Measurements from ENCODE around the gene IMMP2L. TPM values are rescaled to one million over a fixed set of nuclear protein-coding genes. Genes with fewer than 3 reads are reported as not detected.

The IMMP2L gene
- total and polyA plus RNA-seq, 2 of the 13 experiments (the other 11 are each of a cell fraction or from before 2014, with no cell fraction given) = 7.8 to 16.9 TPM

DNA sequence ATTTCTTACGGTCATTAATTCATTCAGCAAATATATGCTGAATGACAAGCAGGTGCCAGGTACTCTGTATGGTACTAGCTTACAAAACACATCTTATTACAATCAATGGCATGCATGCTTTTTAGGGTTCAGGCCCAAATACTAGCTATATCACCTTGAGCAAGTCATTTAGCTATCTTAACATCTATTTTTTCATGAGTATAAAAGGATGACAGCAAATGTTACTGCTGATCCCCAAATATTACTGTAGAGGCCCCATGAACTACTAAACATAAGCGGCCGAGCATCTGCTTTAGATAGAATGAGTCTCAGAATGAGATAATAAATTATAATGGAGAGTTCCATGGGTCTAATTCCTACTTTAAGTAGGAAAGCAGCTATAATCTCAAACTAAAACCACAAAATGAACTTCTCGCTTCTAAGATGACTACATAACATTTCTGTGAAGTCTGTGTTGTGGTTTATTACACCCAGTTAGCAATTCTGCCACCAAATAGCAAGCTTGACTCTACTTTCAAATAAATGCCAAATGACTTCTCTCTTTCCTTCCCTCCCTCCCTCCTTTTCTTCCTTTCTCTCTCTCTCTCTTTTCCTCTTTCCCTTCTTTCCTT lies 585.1 kb downstream of the IMMP2L start:
- Histone ChIP-seq H3K9ac (ENCODE audit: insufficient read depth, low read depth, low read length) (no peak overlapping the region), H3K4me1 (ENCODE audit: insufficient read depth, low read length) (no peaks in the 10 kb centered on the region), H2AFZ (ENCODE audit: low read length) (no peak overlapping the region), H4K20me1 (ENCODE audit: insufficient read depth, low read length) (no peaks in the 10 kb centered on the region), H3K4me2 (ENCODE audit: low read depth, low read length) (no peak overlapping the region), H3K27ac (ENCODE audit: extremely low read length, insufficient read depth, low read length) (no peak overlapping the region), H3K36me3 (replicated peaks in 1 of 2; ENCODE audit: control insufficient read depth in 1 of 2, insufficient read depth in 2 of 2, low read length in 2 of 2) (no peaks in the 10 kb centered on the region), H3K27me3 (ENCODE audit: control insufficient read depth in 1 of 2, insufficient read depth in 2 of 2, low read length in 2 of 2) (no peaks in the 10 kb centered on the region), H3K9me3 (ENCODE audit: low read length) (no peaks in the 10 kb centered on the region), H3K79me2 (ENCODE audit: insufficient read depth, low read length) (no peaks in the 10 kb centered on the region), H3K4me3 (replicated peaks in 1 of 3; ENCODE audit: insufficient read depth in 1 of 3, low read depth in 2 of 3, low read length in 3 of 3) (no peak overlapping the region)
- POLR2A ChIA-PET = no interaction called here
- 81% methylated on average over 4 of the region's 4 CpGs for WGBS (ENCODE audit: low lambda C conversion rate)
- FAIRE-seq (no peak), ATAC-seq (no peak), DNase-seq (ENCODE audit: low spot score) (no peak)
- no TSS peak for BruUV-seq (replicated peaks)
- in situ Hi-C loops (cut with HindIII; ENCODE audit: extremely low pct_ligation_motif_present, low pct_unique_long_range_greater_than_20kb) (no loop called here), intact Hi-C loops (cut with micrococcal nuclease; ENCODE audit: unreplicated experiment) (no loop called here)
- no peak for TF ChIP-seq ZNF749 (CRISPR knock-in tag; IDR thresholded peaks at IDR 0.05; ENCODE audit: borderline replicate concordance)
- TF ChIP-seq ZNF296 (CRISPR knock-in tag; conservative IDR thresholded peaks at IDR 0.05) = no peak
- TF ChIP-seq GABPA (IDR thresholded peaks at IDR 0.05; ENCODE audit: low read depth, low read length) = no peak
- no peak for TF ChIP-seq GABPA (CRISPR knock-in tag; IDR thresholded peaks at IDR 0.05; ENCODE audit: low read depth)
- TF ChIP-seq, protein P1, sequence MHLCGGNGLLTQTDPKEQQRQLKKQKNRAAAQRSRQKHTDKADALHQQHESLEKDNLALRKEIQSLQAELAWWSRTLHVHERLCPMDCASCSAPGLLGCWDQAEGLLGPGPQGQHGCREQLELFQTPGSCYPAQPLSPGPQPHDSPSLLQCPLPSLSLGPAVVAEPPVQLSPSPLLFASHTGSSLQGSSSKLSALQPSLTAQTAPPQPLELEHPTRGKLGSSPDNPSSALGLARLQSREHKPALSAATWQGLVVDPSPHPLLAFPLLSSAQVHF (CRISPR knock-in tag; IDR thresholded peaks at IDR 0.05) = no peak
- TF ChIP-seq, protein P2, sequence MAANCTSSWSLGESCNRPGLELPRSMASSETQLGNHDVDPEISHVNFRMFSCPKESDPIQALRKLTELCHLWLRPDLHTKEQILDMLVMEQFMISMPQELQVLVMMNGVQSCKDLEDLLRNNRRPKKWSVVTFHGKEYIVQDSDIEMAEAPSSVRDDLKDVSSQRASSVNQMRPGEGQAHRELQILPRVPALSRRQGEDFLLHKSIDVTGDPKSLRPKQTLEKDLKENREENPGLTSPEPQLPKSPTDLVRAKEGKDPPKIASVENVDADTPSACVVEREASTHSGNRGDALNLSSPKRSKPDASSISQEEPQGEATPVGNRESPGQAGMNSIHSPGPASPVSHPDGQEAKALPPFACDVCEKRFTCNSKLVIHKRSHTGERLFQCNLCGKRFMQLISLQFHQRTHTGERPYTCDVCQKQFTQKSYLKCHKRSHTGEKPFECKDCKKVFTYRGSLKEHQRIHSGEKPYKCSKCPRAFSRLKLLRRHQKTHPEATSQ (CRISPR knock-in tag; IDR thresholded peaks at IDR 0.05; ENCODE audit: borderline replicate concordance) = no peak
- TF ChIP-seq, protein P3, sequence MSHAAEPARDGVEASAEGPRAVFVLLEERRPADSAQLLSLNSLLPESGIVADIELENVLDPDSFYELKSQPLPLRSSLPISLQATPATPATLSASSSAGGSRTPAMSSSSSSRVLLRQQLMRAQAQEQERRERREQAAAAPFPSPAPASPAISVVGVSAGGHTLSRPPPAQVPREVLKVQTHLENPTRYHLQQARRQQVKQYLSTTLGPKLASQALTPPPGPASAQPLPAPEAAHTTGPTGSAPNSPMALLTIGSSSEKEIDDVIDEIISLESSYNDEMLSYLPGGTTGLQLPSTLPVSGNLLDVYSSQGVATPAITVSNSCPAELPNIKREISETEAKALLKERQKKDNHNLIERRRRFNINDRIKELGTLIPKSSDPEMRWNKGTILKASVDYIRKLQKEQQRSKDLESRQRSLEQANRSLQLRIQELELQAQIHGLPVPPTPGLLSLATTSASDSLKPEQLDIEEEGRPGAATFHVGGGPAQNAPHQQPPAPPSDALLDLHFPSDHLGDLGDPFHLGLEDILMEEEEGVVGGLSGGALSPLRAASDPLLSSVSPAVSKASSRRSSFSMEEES (CRISPR knock-in tag; IDR thresholded peaks at IDR 0.05) = no peak
- TF ChIP-seq, protein P4, sequence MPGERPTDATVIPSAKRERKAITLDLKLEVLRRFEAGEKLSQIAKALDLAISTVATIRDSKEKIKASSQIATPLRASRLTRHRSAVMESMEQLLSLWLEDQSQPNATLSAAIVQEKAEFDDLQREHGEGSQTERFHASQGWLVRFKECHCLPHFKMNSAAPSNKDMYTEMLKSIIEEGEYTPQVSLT (CRISPR knock-in tag; IDR thresholded peaks at IDR 0.05; ENCODE audit: borderline replicate concordance, low read depth) = no peak
- TF ChIP-seq CCAR2 (optimal IDR thresholded peaks at IDR 0.05; ENCODE audit: low read depth, low read length) = no peak
- TF ChIP-seq, protein P5, sequence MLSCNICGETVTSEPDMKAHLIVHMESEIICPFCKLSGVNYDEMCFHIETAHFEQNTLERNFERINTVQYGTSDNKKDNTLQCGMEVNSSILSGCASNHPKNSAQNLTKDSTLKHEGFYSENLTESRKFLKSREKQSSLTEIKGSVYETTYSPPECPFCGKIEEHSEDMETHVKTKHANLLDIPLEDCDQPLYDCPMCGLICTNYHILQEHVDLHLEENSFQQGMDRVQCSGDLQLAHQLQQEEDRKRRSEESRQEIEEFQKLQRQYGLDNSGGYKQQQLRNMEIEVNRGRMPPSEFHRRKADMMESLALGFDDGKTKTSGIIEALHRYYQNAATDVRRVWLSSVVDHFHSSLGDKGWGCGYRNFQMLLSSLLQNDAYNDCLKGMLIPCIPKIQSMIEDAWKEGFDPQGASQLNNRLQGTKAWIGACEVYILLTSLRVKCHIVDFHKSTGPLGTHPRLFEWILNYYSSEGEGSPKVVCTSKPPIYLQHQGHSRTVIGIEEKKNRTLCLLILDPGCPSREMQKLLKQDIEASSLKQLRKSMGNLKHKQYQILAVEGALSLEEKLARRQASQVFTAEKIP (CRISPR knock-in tag; IDR thresholded peaks at IDR 0.05; ENCODE audit: borderline replicate concordance) = no peak
- no peak for TF ChIP-seq ZNF230 (CRISPR knock-in tag; IDR thresholded peaks at IDR 0.05)
- no peak for TF ChIP-seq SP5 (CRISPR knock-in tag; IDR thresholded peaks at IDR 0.05; ENCODE audit: borderline replicate concordance, low read depth)
- TF ChIP-seq AGO1 (IDR thresholded peaks at IDR 0.05; ENCODE audit: low read depth, low read length, poor library complexity, severe bottlenecking) = no peak
- TF ChIP-seq MLLT10 (CRISPR knock-in tag; IDR thresholded peaks at IDR 0.05) = no peak
- no peak for TF ChIP-seq ARID2 (CRISPR knock-in tag; IDR thresholded peaks at IDR 0.05; ENCODE audit: borderline replicate concordance)
- TF ChIP-seq THYN1 (CRISPR knock-in tag; IDR thresholded peaks at IDR 0.05; ENCODE audit: borderline replicate concordance, low read depth) = no peak
- CTCF ChIA-PET (ENCODE audit: low intra/inter-chr PET ratio, low total read pairs) = no interaction called here

All from HepG2 (cell line).